Endothelial cell of umbilical vein (primary cell): ENCODE data around the gene PRXL2B. TPM values are rescaled to one million over a fixed set of nuclear protein-coding genes. Genes with fewer than 3 reads are reported as not detected.

Experiments
- BruUV-seq: library from RNA; stranded (reverse); fragments of 400-500 nt; replicated peaks from 2 replicates; lab custom pipeline; 2021; lab: Mats Ljungman, UMichigan
- CTCF ChIA-PET: fragments of 300-600, 350-600 bp; sonication (Branson Sonifier 250); formaldehyde crosslinking; loops from one replicate; lab custom pipeline; 2021; ENCODE audit warnings: antibody characterized with exemption, inconsistent platforms; lab: Charles Lee
- POLR2A ChIA-PET: fragments of 300-600, 350-600 bp; sonication (Branson Sonifier 250); formaldehyde crosslinking; loops from one replicate; lab custom pipeline; 2021; ENCODE audit warnings: antibody characterized with exemption, inconsistent platforms; lab: Charles Lee
- DNase-seq: peaks from one replicate; pipeline ENCODE4 v3.0.0-alpha.2; 2011; ENCODE audit warnings: low read depth, low spot score
- FAIRE-seq: peaks from 2 replicates; lab custom pipeline; 2011; peaks lifted over from hg19 to GRCh38; lab: Jason Lieb, UNC
- H2AFZ ChIP-seq: 2 replicates; pipeline ENCODE4 v1.6.0; 2012; ENCODE audit warnings: low read depth, low read length, control low read depth, inconsistent platforms
- H3K27ac ChIP-seq: 2 replicates; pipeline ENCODE4 v1.5.1; 2011; ENCODE audit warnings: low read depth, mild to moderate bottlenecking, control low read depth, low read length, moderate library complexity; ENCODE audit not compliant: insufficient read depth
- H3K27me3 ChIP-seq, 2 experiments: 2 replicates each; pipeline versions ENCODE4 v1.6.0 to v1.6.1; 2011; ENCODE audit warnings: low read length in 2 of 2, mixed read lengths in 1 of 2; ENCODE audit not compliant: control insufficient read depth in 2 of 2, insufficient read depth in 2 of 2
- H3K36me3 ChIP-seq, 2 experiments: 2 replicates in 1 of 2; 3 replicates in 1 of 2; pipeline ENCODE4 v1.5.1; 2011; ENCODE audit warnings: low read length in 2 of 2, mild to moderate bottlenecking in 1 of 2, moderate library complexity in 1 of 2; ENCODE audit not compliant: control insufficient read depth in 2 of 2, insufficient read depth in 2 of 2; ENCODE audit errors: extremely low read depth in 1 of 2
- H3K4me1 ChIP-seq: 3 replicates; pipeline ENCODE4 v1.5.1; 2011; ENCODE audit warnings: mild to moderate bottlenecking, low read length; ENCODE audit not compliant: control insufficient read depth, insufficient read depth; ENCODE audit errors: extremely low read depth
- H3K4me2 ChIP-seq: 2 replicates; pipeline ENCODE4 v1.6.1; 2011; ENCODE audit warnings: low read length, control low read depth, mixed read lengths; ENCODE audit not compliant: insufficient read depth
- H3K4me3 ChIP-seq, 3 experiments: fragments of 200-600 bp in 1 of 3; sonication (generic), shearing (Covaris generic) in 1 of 3; replicated peaks in 1 of 3; 2 replicates each; pipeline ENCODE4 v1.5.1; 2011 to 2016; ENCODE audit warnings: control low read depth in 3 of 3, low read length in 3 of 3, mild to moderate bottlenecking in 2 of 3, inconsistent platforms in 1 of 3, low read depth in 1 of 3, moderate library complexity in 1 of 3; ENCODE audit not compliant: insufficient read depth in 1 of 3
- H3K79me2 ChIP-seq: 2 replicates; pipeline ENCODE4 v1.6.0; 2012; ENCODE audit warnings: low read length, inconsistent platforms; ENCODE audit not compliant: control insufficient read depth, insufficient read depth
- H3K9ac ChIP-seq: replicated peaks from 2 replicates; pipeline ENCODE3; 2011; ENCODE audit warnings: low read length, control low read depth; ENCODE audit not compliant: insufficient read depth; ENCODE audit errors: extremely low read depth
- H3K9me1 ChIP-seq: replicated peaks from 3 replicates; pipeline ENCODE4 v1.6.0; 2011; ENCODE audit warnings: mild to moderate bottlenecking, low read length; ENCODE audit not compliant: control insufficient read depth, insufficient read depth; ENCODE audit errors: extremely low read depth
- H3K9me3 ChIP-seq: replicated peaks from 2 replicates; pipeline ENCODE4 v1.5.1; 2012; ENCODE audit warnings: low read length, inconsistent platforms; ENCODE audit not compliant: control insufficient read depth, insufficient read depth
- H4K20me1 ChIP-seq: replicated peaks from 2 replicates; pipeline ENCODE3; 2011; ENCODE audit warnings: mild to moderate bottlenecking, low read length; ENCODE audit not compliant: control insufficient read depth, insufficient read depth; ENCODE audit errors: extremely low read depth
- CTCF ChIP-seq, 2 donors: IDR thresholded peaks; 1 replicate in 1 of 2; 2 replicates in 1 of 2; pipeline ENCODE4 v1.5.1; 2011; ENCODE audit warnings: low read length in 2 of 2, mild to moderate bottlenecking in 2 of 2, moderate library complexity in 2 of 2, control low read depth in 1 of 2, inconsistent platforms in 1 of 2, low read depth in 1 of 2; ENCODE audit not compliant: insufficient read depth in 1 of 2; ENCODE audit errors: extremely low read depth in 1 of 2
- EZH2 ChIP-seq: IDR thresholded peaks from 2 replicates; pipeline ENCODE4 v1.6.1; 2012; ENCODE audit warnings: borderline replicate concordance, low read depth, mild to moderate bottlenecking, moderate library complexity, low read length, inconsistent platforms; ENCODE audit not compliant: severe bottlenecking
- FOS ChIP-seq: IDR thresholded peaks from 2 replicates; pipeline ENCODE4 v1.6.1; 2011; ENCODE audit warnings: mild to moderate bottlenecking, low read length, moderate library complexity, borderline replicate concordance; ENCODE audit not compliant: insufficient read depth
- GATA2 ChIP-seq: IDR thresholded peaks from 2 replicates; pipeline ENCODE4 v1.7.0; 2011; ENCODE audit warnings: low read depth, mild to moderate bottlenecking, moderate library complexity, mixed read lengths, low read length; ENCODE audit not compliant: insufficient read length, insufficient read depth
- JUN ChIP-seq: IDR thresholded peaks from 2 replicates; pipeline ENCODE4 v1.6.1; 2011; ENCODE audit warnings: borderline replicate concordance, low read depth; ENCODE audit not compliant: insufficient read length, insufficient read depth
- MAX ChIP-seq: IDR thresholded peaks from 2 replicates; pipeline ENCODE4 v1.6.1; 2011; ENCODE audit not compliant: insufficient read depth, insufficient read length
- MYC ChIP-seq: IDR thresholded peaks from one replicate; pipeline ENCODE4 v1.6.1; 2011; ENCODE audit warnings: mild to moderate bottlenecking, low read depth, low read length
- POLR2A ChIP-seq: IDR thresholded peaks from 2 replicates; pipeline ENCODE4 v1.6.1; 2012; ENCODE audit warnings: low read depth, mild to moderate bottlenecking, control low read depth, low read length
- POLR2AphosphoS5 ChIP-seq: IDR thresholded peaks from 2 replicates; pipeline ENCODE4 v1.6.1; 2012; ENCODE audit warnings: low read depth, mild to moderate bottlenecking, control low read depth, low read length, moderate library complexity; ENCODE audit not compliant: insufficient read depth
- dilution Hi-C: fragments of 300-500 bp; cut with MboI; formaldehyde crosslinking; loops from one replicate; pipeline ENCODE4 v1.15.0; 2019; ENCODE audit warnings: low sequenced_read_pairs; ENCODE audit not compliant: extremely low pct_ligation_motif_present
- intact Hi-C: fragments of 100-400 bp; cut with micrococcal nuclease; formaldehyde crosslinking; loops from one replicate; pipeline ENCODE4 v1.10.0; 2022
- polyA plus RNA-seq, 4 experiments: library from polyadenylated mRNA; depleted of rRNA in 3 of 4; stranded (reverse) in 3 of 4; unstranded in 1 of 4; fragments of >200 nt; gene quantifications; 2 replicates each; pipeline versions ENCODE4 v1.2.1 to v1.2.3, GENCODE V29; 2011 to 2012; ENCODE audit warnings: missing spikeins in 1 of 4
- total RNA-seq: library from RNA; stranded (reverse); gene quantifications from 2 replicates; pipeline ENCODE4 v1.2.3, GENCODE V29; 2021

The PRXL2B gene
- total and polyA plus RNA-seq, 2 donors (not counting 3 experiments of a cell fraction or from before 2014, with no cell fraction given), result 29.6 to 55.8 TPM

- no peak for TF ChIP-seq MAX
- no peak for TF ChIP-seq POLR2AphosphoS5
- no peak for TF ChIP-seq CTCF (IDR thresholded peaks at IDR 0.05; ENCODE audit: extremely low read depth in 1 of 2, insufficient read depth in 1 of 2, low read depth in 1 of 2, low read length in 2 of 2)
- no peak for TF ChIP-seq FOS
- TF ChIP-seq JUN, result no peak
- no peak for TF ChIP-seq MYC
- TF ChIP-seq EZH2, result no peak
- TF ChIP-seq GATA2, result no peak
- no peak for TF ChIP-seq POLR2A
- no peaks in the 10 kb centered on the region for H3K79me2 ChIP-seq
- no peak overlapping the region for H3K9ac ChIP-seq
- ChIA-PET CTCF (no interaction called here), POLR2A (no interaction called here)
- no peak overlapping the region for H3K4me2 ChIP-seq
- no TSS peak for BruUV-seq
- H3K9me1 ChIP-seq, result no peaks in the 10 kb centered on the region
- no peak overlapping the region for H3K4me3 ChIP-seq
- no peaks in the 10 kb centered on the region for H3K36me3 ChIP-seq
- FAIRE-seq, result no peak
- intact Hi-C loops (no loop called here), dilution Hi-C loops (no loop called here)
- H2AFZ ChIP-seq, result no peak overlapping the region
- H3K4me1 ChIP-seq, result peaks cover 8% of the 10 kb centered on the region
- no peaks in the 10 kb centered on the region for H3K9me3 ChIP-seq
- DNase-seq, result no peak
- H4K20me1 ChIP-seq, result no peaks in the 10 kb centered on the region
- no peak overlapping the region for H3K27ac ChIP-seq
- H3K27me3 ChIP-seq, result no peaks in the 10 kb centered on the region
Observed at GRCh38 chr1:2598329-2598931, 11.9 kb downstream of the PRXL2B start.
